ENCODE data around the gene DPAGT1.

- TF ChIP-seq GATA3 (IDR thresholded peaks at IDR 0.05; ENCODE audit: low read depth, low read length) (no peak), GATA2 (IDR thresholded peaks at IDR 0.05; ENCODE audit: low read depth, low read length) (no peak)
These were observed 24.2 kb upstream of the DPAGT1 start for GRCh38 chr11:119125821-119126220.
